Spleen (tissue), 7 donors: ENCODE results near the gene NPIPA7.
"Not testable (repeated sequence)": the region's sequence is repeated elsewhere in the genome, so short reads cannot be mapped to it uniquely, and the experiment has no call there.

ENCODE experiments used
- CTCF ChIP-seq, 11 experiments: fragments of 200-600 bp in 7 of 11; fragments of 450-650 bp in 4 of 11; sonication (generic) in 4 of 11; IDR thresholded peaks in 8 of 11; conservative IDR thresholded peaks in 3 of 11; 1 replicate in 7 of 11; 2 replicates in 4 of 11; pipeline versions ENCODE4 v1.4.0 to v1.8.0; 2016 to 2021; ENCODE audit warnings: antibody characterized with exemption in 11 of 11, inconsistent platforms in 4 of 11, mild to moderate bottlenecking in 1 of 11
- POLR2A ChIP-seq, 3 donors: fragments of 450-650 bp; IDR thresholded peaks; one replicate each; pipeline ENCODE4 v1.5.1; 2017; ENCODE audit warnings: antibody characterized with exemption in 3 of 3, mild to moderate bottlenecking in 1 of 3
- POLR2AphosphoS5 ChIP-seq, 3 donors: sonication (generic); formaldehyde crosslinking; IDR thresholded peaks; one replicate each; pipeline ENCODE4 v1.5.1; 2017; ENCODE audit warnings: antibody characterized with exemption in 3 of 3
- donor health status: DM: no; HTN: no; CAD: no; lungs with moderate emphysema.
- donor health status: DM: no; HTN: no; CAD: no.
- donor health status: DM: no; HTN: no; CAD: no.

GRCh38 chr16:16405421-16405820 is 26.5 kb downstream of the NPIPA7 start:
- not testable (repeated sequence) for TF ChIP-seq POLR2AphosphoS5 (IDR thresholded peaks at IDR 0.05); CTCF (IDR thresholded peaks at IDR 0.05 in 8 of 11, conservative IDR thresholded peaks at IDR 0.05 in 3 of 11); POLR2A (IDR thresholded peaks at IDR 0.05)
